GM12878 (cell line): ENCODE measurements around the gene GLB1L3. TPM values are rescaled to one million over a fixed set of nuclear protein-coding genes. Genes with fewer than 3 reads are reported as not detected.

Experiments
- ATAC-seq: fragments of 200-7000 bp; cut with Tn5 transposase; 3 replicates; pipeline ENCODE4 v1.9.1; 2020; ENCODE audit warnings: mild to moderate bottlenecking, moderate library complexity
- BruUV-seq: library from RNA; stranded (reverse); fragments of 400-500 nt; replicated peaks from 2 replicates; lab custom pipeline; 2021; lab: Mats Ljungman, UMichigan
- CTCF ChIA-PET: fragments of 300-600 bp; sonication (Branson Sonifier 250); formaldehyde crosslinking; extraction: SDS; loops from one replicate; lab custom pipeline; 2021; ENCODE audit warnings: inconsistent platforms; lab: Yijun Ruan, JAX
- POLR2A ChIA-PET: fragments of 350-600 bp; formaldehyde crosslinking; extraction: SDS; loops from one replicate; lab custom pipeline; 2021; ENCODE audit warnings: inconsistent platforms; lab: Charles Lee
- RAD21 ChIA-PET: fragments of 300-600 bp; sonication (Branson Sonifier 250); formaldehyde crosslinking; loops from one replicate; lab custom pipeline; 2023; ENCODE audit warnings: antibody characterized with exemption; ENCODE audit not compliant: unreplicated experiment; lab: Charles Lee
- SMC1A ChIA-PET: fragments of 300-600 bp; sonication (Branson Sonifier 250); formaldehyde crosslinking; loops from one replicate; lab custom pipeline; 2023; ENCODE audit not compliant: unreplicated experiment, uncharacterized antibody; lab: Charles Lee
- DNase-seq: peaks from one replicate; pipeline ENCODE4 v3.0.0-alpha.2; 2011; ENCODE audit warnings: low read depth, low spot score
- FAIRE-seq: peaks from 3 replicates; lab custom pipeline; 2011; peaks lifted over from hg19 to GRCh38; lab: Jason Lieb, UNC
- H2AFZ ChIP-seq: 2 replicates; pipeline ENCODE4 v1.6.0; 2011; ENCODE audit warnings: low read depth, low read length, control low read depth; ENCODE audit not compliant: control insufficient read depth
- H3K27ac ChIP-seq: 2 replicates; pipeline ENCODE4 v1.5.1; 2011; ENCODE audit warnings: control low read depth; ENCODE audit not compliant: control insufficient read depth, insufficient read depth
- H3K27me3 ChIP-seq, 2 experiments: replicated peaks in 1 of 2; 2 replicates each; pipeline versions ENCODE4 v1.6.0 to v1.6.1; 2011; ENCODE audit warnings: low read length in 1 of 2; ENCODE audit not compliant: control insufficient read depth in 2 of 2, insufficient read depth in 2 of 2
- H3K36me3 ChIP-seq, 2 experiments: 2 replicates each; pipeline ENCODE4 v1.5.1; 2011; ENCODE audit warnings: low read length in 1 of 2; ENCODE audit not compliant: control insufficient read depth in 2 of 2, insufficient read depth in 2 of 2
- H3K4me1 ChIP-seq: 2 replicates; pipeline ENCODE4 v1.6.1; 2011; ENCODE audit warnings: mild to moderate bottlenecking, low read length, moderate library complexity, mixed read lengths; ENCODE audit not compliant: control insufficient read depth, insufficient read depth
- H3K4me2 ChIP-seq: 2 replicates; pipeline ENCODE4 v1.6.0; 2011; ENCODE audit warnings: control low read depth; ENCODE audit not compliant: control insufficient read depth, insufficient read depth
- H3K4me3 ChIP-seq: fragments of 200-600 bp; sonication (generic); 2 replicates; pipeline ENCODE4 v1.5.1; 2016
- H3K79me2 ChIP-seq: 2 replicates; pipeline ENCODE4 v1.6.0; 2011; ENCODE audit warnings: low read length; ENCODE audit not compliant: control insufficient read depth, insufficient read depth
- H3K9ac ChIP-seq: 2 replicates; pipeline ENCODE4 v1.8.0; 2011; ENCODE audit warnings: low read length, control low read depth, mixed read lengths; ENCODE audit not compliant: control insufficient read depth, insufficient read depth
- H3K9me3 ChIP-seq: replicated peaks from 3 replicates; pipeline ENCODE4 v1.5.1; 2011; ENCODE audit warnings: mild to moderate bottlenecking, low read length; ENCODE audit not compliant: control insufficient read depth, insufficient read depth
- H4K20me1 ChIP-seq: 2 replicates; pipeline ENCODE4 v1.6.0; 2011; ENCODE audit not compliant: control insufficient read depth, insufficient read depth
- BMI1 ChIP-seq: fragments of 450-650 bp; IDR thresholded peaks from 2 replicates; pipeline ENCODE4 v1.6.1; 2016; ENCODE audit warnings: mild to moderate bottlenecking, moderate library complexity, borderline replicate concordance
- CTCF ChIP-seq, 3 experiments: IDR thresholded peaks in 2 of 3; conservative IDR thresholded peaks in 1 of 3; 2 replicates each; pipeline ENCODE4 v1.5.1; 2011; ENCODE audit warnings: low read depth in 3 of 3, low read length in 3 of 3, mild to moderate bottlenecking in 3 of 3, control low read depth in 2 of 3, moderate library complexity in 2 of 3, inconsistent platforms in 1 of 3, mixed read lengths in 1 of 3; ENCODE audit not compliant: control insufficient read depth in 2 of 3, insufficient read depth in 1 of 3; ENCODE audit errors: extremely low read depth in 1 of 3
- HCFC1 ChIP-seq: fragments of 150-350 bp; IDR thresholded peaks from 2 replicates; pipeline ENCODE4 v1.6.1; 2014; ENCODE audit warnings: low read length
- IKZF2 ChIP-seq, 2 experiments: fragments of 450-650 bp; IDR thresholded peaks; 2 replicates each; pipeline ENCODE4 v1.6.1; 2017; ENCODE audit warnings: mild to moderate bottlenecking in 2 of 2, moderate library complexity in 2 of 2
- REST ChIP-seq: IDR thresholded peaks from 2 replicates; pipeline ENCODE4 v1.6.1; 2012; ENCODE audit warnings: mild to moderate bottlenecking, low read depth, low read length
- SMAD1 ChIP-seq: fragments of 450-650 bp; IDR thresholded peaks from 2 replicates; pipeline ENCODE4 v1.6.1; 2018; ENCODE audit warnings: mild to moderate bottlenecking, low read depth; ENCODE audit not compliant: partially characterized antibody
- STAT1 ChIP-seq: fragments of 450-650 bp; conservative IDR thresholded peaks from 2 replicates; pipeline ENCODE4 v1.6.1; 2014; ENCODE audit warnings: antibody characterized with exemption, mild to moderate bottlenecking
- ZBTB40 ChIP-seq: fragments of 450-650 bp; IDR thresholded peaks from 2 replicates; pipeline ENCODE4 v1.6.1; 2016; ENCODE audit warnings: mild to moderate bottlenecking, moderate library complexity, borderline replicate concordance
- ZNF592 ChIP-seq: fragments of 450-650 bp; IDR thresholded peaks from 2 replicates; pipeline ENCODE4 v1.6.1; 2017; ENCODE audit warnings: mild to moderate bottlenecking, moderate library complexity
- WGBS: methylation state at CpG from one replicate; pipeline ENCODE4 v1.1.6; 2016; ENCODE audit warnings: low lambda C conversion rate; ENCODE audit not compliant: insufficient replicate concordance, insufficient coverage; ENCODE audit errors: missing lambda C conversion rate; 5-methylcytosine and 5-hydroxymethylcytosine counted together
- in situ Hi-C: fragments of 300-500 bp; cut with MboI; formaldehyde crosslinking; loops from 9 replicates; pipeline ENCODE4 v1.14.3; 2018; ENCODE audit warnings: mixed read lengths
- intact Hi-C: fragments of 100-400 bp; cut with micrococcal nuclease; formaldehyde crosslinking; loops from one replicate; pipeline ENCODE4 v1.14.2; 2022; ENCODE audit not compliant: unreplicated experiment
- polyA plus RNA-seq, 11 experiments: library from polyadenylated mRNA; depleted of rRNA in 4 of 11; unstranded in 6 of 11; stranded (reverse) in 5 of 11; fragments of >200 nt; fragmentation: Nextera tagmentation in 4 of 11; fragmentation: Illumina TruSeq in 1 of 11; extraction: Ambion mirVana in 4 of 11; extraction: Trizol in 1 of 11; gene quantifications; 1 replicate in 1 of 11; 2 replicates in 10 of 11; pipeline versions ENCODE4 v1.2.1 to v1.2.3, GENCODE V29; 2011 to 2016; ENCODE audit warnings: inconsistent platforms in 2 of 11, missing spikeins in 2 of 11, low read depth in 1 of 11
- total RNA-seq, 4 experiments: library from RNA; depleted of rRNA in 3 of 4; stranded (reverse); fragments of >200 nt in 3 of 4; fragmentation: Illumina TruSeq in 1 of 4; extraction: Trizol in 1 of 4; gene quantifications; 2 replicates each; pipeline versions ENCODE4 v1.2.1 to v1.2.3, GENCODE V29; 2013 to 2021

GLB1L3 gene
- total and polyA plus RNA-seq, 10 of the 15 experiments (the other 5 are each of a cell fraction or from before 2014, with no cell fraction given) = 0.53 to 2.9 (median 1.9) TPM; not detected in 1

- CTCF ChIA-PET = no interaction called here
- in situ Hi-C loops = no loop called here
- no peak for DNase-seq
- TF ChIP-seq IKZF2 (IDR thresholded peaks at IDR 0.05) = no peak
- TF ChIP-seq CTCF (IDR thresholded peaks at IDR 0.05 in 2 of 3, conservative IDR thresholded peaks at IDR 0.05 in 1 of 3; ENCODE audit: control insufficient read depth in 2 of 3, extremely low read depth in 1 of 3, insufficient read depth in 1 of 3, low read depth in 3 of 3, low read length in 3 of 3) = no peak
- no peak for TF ChIP-seq ZBTB40
- no peak for TF ChIP-seq SMAD1
- TF ChIP-seq HCFC1 = no peak
- no peak for TF ChIP-seq ZNF592
- TF ChIP-seq BMI1 = no peak
- TF ChIP-seq REST = no peak
- TF ChIP-seq STAT1 = no peak
Measured at GRCh38 chr11:134340354-134340964, 64.3 kb downstream of the GLB1L3 start.

More at GRCh38 chr11:134340354-134340964, 64.3 kb downstream of the GLB1L3 start:
- 60% methylated on average over 11 of the region's 11 CpGs for WGBS
- H3K4me1 ChIP-seq = no peaks in the 10 kb centered on the region
- H3K27ac ChIP-seq = no peak overlapping the region
- no peak overlapping the region for H3K4me2 ChIP-seq
- H3K9me3 ChIP-seq = no peaks in the 10 kb centered on the region
- intact Hi-C loops = no loop called here
- ATAC-seq (no peak), FAIRE-seq (no peak)
- H4K20me1 ChIP-seq = no peaks in the 10 kb centered on the region; the same call in 1 of the 2 replicates
- ChIA-PET SMC1A (no interaction called here), POLR2A (no interaction called here), RAD21 (no interaction called here)
- no peaks in the 10 kb centered on the region for H3K36me3 ChIP-seq
- H3K27me3 ChIP-seq = no peaks in the 10 kb centered on the region; a peak in 2 of 4 replicates
- H3K79me2 ChIP-seq = no peaks in the 10 kb centered on the region
- BruUV-seq = no TSS peak
- H3K9ac ChIP-seq = no peak overlapping the region
- H3K4me3 ChIP-seq = no peak overlapping the region
- no peak overlapping the region for H2AFZ ChIP-seq
